GM19455 (cell line): Measurements from ENCODE around the gene SND1.

Experiments
- ATAC-seq: cut with Tn5 transposase; IDR thresholded peaks from one replicate; pipeline ENCODE4 v1.9.1; 2021; ENCODE audit not compliant: unreplicated experiment

SND1 gene

DNA sequence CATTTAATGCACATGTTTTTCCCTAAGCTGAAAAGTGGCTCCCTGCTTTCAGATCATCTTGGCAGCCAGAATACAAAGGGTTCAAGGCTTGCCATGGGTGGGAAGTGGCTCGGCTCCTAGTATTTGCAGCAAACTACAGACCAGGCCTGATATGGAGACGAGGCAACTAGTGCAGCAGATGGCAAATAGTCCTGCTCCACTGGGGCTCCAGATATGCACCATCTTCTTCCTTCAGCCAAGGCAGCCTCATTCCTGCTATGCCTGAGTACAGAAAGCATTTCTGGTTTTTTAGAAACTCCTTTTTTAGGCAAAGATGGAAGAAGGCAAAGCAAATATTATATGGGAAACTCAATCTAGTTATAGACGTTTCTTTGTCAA, 355.3 kb downstream of the SND1 start:
- no peak for ATAC-seq

DNA sequence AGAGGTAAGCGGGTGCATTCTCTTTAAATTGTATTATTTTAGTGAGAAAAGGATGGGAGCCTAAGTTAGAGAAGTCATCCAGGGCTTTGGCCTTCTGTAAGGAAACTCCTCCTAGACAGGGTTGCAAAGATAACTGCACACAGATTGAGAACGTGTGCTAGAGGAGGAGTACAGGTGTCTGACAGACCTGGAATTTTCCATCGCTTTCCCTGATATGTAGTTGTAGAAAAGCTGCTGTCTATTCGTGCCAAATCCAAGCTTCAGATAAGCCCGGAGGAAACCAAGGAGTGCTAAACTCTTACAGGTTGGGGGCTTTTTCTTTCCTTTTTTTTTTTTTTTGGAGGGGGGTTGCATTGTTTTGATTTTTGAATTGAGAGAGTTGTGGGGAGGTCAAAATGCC, 356.1 kb downstream of the SND1 start:
- ATAC-seq = no peak

DNA sequence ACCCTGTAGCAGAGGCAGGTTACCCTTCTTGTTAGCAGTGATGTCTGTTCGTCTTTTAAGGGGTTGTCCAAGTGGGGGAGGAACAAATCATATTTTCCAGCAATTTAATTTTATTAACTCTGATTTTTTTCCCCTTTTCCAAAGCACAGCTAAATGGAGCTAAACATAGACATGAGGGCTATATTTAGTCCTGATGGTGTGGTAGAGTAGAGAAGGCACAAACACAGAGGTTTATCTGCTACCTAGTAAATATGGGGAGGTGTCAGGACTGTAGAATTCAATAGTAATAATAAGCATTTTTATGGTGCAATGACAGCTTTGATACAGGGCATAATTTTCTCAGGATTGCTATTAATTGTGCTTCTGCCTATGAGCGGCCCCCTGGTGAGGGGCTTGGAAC, 356.8 kb downstream of the SND1 start:
- ATAC-seq = no peak

DNA sequence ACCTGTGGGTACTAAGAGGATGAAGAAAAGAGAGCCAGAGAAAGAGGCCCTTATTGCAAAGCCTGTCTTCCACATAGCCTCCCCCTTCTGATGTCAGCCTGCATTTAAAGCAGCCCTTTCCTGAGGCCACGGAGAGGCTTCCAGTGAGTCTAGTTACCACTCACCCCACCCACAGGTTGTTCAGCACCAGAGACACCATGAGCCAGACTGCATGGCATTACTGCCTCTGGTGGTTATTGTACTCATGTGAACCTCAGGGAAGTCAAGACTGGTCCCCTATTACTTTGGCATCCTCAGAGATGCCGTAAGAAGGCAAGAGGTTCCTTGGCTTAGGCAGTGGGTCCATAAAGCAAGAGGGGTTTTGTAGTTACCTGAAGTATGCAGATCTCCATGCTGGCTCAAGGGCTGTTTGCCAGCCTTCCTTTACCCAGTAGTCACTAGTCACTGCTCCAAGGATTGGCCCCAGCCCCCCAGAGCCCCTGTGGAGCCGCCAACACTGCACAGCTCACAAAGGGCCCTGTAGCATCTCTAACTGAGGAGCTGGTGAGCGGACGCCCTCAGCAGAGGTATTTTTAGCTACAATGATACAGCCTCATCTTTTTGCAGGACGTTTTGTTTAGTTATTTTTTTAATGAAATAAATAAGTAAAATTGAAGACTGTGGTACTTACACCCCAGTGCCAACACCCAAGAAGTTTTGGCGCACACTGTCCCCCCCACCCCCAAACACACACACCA, 358.6 kb downstream of the SND1 start:
- ATAC-seq = no peak

DNA sequence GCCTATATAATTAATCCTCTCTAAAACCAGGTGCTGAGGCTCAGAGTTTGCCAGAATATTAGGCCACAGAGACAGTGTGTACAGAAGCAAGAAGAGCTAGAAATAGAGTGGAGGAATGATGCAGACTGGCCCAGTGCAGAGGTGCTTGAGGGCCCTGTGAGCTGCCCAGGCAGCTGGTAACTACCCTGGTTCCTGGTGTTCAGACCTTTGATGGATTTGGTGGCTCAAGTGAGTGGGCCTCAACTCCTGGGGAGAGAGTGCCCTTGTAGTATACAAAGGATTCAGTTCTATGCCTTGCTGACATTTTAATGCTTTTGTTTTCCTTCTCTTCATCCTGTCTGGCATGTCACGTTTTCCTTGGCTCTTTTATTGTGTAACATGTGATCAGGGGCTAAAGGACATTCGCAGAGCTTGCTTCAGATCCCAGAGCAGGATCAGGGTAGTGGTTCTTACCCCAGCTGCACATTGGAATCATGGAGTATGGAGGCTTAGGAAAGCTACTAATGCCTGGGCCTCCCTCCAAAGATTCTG, 359.2 kb downstream of the SND1 start:
- no peak for ATAC-seq

DNA sequence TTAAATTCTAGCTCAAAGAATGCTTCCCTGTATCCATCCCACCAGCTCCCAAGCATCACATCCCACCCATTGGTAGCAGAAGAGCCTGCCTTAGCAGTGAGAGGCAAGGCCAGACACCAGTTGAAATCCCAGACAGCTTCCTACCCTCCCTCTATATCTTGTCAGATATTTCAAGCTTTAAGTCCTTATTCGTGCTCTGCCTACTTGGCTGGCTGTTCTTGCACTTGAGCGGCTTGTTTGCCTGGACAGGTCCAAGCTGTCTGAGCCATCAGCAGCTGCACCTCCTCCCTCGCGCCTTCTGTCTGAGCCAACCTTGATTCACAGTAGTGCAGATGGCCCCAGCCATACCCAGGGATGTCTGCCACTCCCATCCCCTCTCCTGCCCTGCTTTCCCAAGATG, 362.8 kb downstream of the SND1 start:
- ATAC-seq = no peak

DNA sequence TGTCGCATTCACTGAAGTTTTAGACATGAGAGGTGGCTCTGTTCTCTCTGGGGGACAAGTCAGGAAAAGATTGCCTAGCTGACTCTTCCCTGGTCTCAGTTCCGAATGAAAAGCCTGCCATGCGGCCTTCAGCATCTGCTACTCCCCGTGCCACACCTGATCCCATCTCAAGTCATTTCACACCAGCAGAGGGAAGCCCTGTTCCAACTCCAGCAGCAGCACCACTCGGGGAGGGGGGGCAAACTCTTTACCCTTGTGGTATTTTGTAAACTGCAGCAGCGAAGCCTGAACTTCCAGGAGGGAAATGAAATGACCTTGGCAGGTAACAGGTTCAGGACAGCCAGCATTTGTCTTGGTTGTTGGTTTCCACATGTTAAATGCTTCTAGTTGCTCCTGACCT, 365.5 kb downstream of the SND1 start:
- ATAC-seq = no peak

DNA sequence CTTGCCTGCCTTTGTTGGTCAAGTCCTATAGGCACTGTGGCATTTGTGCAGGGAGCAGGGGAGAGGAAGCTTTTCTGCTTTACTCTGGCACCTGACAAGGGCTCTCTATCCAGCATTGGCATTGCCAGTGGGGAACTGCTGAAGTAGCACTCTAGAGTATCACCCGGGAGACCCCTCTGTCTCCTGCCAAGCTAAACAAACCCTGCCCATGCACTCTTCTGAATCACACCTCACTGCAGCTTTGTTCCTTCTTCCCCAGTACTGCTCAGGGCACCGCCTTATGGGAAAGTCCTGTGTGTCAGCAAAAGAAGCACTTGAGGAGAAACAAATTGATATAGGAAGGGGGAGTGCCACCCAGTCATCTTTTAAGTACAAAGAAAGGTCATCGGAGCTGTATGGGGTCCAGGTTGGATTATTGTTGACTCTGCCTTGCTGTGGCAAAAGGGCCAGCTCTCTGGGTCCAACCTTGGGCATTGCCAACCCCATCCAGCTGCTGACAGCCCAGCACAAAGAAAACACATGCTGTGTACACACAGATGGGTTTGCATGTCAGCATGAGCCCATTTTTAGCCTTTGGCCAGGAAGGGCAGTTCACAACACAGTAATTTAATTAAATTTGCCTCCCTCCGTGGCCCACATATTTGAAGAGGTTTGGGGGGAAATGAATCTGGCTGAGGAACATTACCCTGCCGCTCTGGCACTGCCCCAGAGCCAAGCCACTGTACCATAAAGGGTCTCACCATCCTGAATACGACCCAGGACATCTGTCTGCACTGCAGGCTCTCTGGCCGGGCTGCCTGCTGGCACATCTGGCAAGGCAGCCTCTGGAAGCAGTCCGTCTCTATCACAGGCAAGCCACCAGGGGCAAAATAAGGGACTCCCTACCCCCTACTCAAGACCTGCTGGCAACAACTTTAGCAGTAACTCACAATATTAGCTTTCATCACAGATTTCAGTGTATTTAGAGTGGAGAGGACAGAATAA, 366.2 kb downstream of the SND1 start:
- no peak for ATAC-seq

DNA sequence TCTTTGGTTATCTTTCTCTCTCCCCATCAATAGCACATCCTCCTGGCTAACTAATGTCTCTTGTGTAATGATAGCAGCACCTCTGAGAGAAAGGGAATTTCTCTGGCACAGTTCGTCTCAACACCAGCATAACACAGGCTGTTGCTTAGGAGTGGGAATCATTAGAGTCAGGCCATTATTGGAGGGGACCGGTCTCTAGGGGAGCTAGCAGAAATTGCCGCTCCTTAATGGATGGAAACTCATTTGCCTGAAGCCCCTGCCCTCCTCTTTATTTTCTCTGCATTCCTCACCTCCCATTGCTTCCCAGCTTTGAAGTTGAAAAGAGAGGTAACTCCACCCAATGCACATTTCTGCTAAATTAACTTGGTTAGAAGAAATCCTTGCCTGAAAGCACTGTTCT, 367.3 kb downstream of the SND1 start:
- ATAC-seq = no peak

DNA sequence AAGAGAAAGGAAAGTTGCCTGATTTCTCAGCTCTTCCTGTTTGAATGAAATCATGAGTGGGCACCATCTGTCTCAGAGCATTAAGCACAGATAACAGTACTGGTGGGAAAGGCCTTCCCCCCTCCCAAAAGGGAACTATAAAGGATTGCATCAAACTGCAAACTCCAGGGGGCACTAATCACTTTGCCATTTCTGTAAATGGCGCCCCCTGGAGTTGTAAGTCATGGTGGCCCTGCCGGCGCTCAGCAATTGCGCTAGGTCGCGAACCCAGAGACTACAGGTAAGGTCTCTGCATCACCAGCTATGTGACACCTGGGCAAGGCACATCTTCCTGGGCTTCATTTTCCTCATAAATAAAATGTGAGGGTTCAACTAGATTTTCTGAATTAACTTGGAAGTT, 368.2 kb downstream of the SND1 start:
- ATAC-seq = no peak

DNA sequence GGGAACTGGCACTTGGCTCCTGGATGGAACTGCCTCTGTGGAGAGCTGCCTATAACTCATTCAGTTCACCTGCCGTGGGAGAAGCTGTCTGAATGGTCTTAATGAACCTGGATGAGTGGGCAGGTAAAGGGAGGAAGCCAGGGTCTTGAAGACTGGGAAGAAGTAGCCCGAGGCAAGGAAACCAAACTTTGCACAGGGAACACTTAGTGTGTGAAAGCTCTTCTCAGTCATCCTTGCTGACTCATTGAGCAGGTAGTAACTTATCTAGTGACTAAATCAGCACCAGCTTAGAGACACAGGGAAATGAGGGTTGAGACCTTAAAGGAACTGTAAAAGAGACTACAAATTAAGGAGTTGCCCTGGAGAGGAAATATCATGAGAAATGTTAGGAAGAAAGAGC, 369.4 kb downstream of the SND1 start:
- no peak for ATAC-seq

DNA sequence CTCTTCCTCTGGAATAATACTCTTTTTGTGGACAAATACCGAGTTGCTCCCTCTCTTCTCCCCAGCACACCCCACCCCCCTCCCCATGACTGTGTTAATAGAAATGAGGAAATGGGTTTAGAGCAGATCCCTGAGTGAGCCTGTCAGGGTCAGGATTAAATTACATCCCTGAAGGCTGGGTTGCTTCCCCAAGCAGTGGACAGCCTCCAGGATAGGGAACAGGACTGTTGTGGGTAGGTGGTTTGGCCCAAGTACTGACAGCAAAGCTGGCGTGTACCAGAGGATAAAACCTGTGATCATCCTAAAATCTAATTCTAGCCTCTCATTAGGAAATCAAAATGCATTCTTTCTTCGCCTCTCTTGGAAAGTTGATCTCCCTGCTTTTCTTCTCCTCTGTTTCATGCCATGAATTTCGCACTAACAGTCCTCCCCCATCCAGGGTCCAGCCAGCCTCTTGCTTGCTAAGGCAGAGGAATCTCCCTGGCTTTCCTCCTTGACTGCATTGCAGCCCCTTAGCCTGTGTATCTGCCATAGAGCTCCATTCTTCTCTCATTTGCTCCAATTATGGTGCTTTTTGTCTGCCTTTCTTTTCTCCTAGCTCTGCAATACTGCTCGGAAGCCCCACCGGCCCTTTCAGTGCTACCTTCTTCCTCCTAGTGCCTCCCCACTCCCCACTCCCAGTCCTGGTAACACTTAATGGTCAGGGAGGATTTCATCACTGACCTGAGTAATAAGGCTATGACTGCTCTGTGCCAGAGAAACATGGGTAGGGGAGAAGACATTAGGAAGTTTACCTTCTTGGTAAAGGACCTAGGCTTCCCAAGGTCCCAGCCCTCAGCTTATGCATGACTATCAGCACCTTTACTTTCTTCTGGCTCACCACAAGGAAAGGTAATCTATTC, 370.9 kb downstream of the SND1 start:
- ATAC-seq = no peak

DNA sequence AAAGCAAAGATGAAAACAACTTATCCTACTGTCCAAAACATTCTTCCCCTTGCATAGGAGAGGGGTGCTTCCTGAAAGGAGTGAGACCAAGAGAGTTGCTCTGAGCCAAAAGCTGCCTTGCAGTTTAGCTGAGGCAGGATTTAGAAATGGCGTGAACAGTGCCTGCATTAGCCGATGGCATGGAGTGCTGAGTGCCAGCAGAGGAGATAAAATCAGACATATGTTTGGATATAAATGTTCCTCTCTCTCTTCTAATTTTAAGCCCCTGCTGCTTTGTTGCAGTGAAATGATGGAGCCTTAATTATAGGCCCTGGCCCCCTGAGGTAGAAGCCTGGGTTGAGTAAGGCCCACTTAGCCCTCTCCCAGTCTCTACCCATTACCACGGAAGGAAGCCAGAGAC, 372.2 kb downstream of the SND1 start:
- no peak for ATAC-seq

DNA sequence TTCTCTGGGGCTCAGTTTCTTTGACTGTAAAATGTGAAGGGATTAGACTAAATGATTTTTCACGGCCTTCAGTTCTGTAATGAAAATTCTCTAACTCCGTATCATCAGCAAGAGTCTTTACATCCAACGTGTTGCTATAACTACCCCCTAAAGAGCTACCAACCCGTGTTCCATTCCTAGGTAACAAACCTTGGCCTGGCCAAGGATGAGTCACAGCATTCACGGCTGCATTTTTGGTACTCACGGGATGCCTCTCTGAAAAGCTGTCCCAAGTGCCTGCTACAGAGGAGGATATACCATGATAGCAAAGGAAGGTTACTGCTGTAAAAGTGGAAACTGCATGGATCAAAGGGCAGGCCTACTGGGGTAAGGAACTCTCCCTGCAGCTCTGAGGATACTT, 373.4 kb downstream of the SND1 start:
- ATAC-seq = no peak

DNA sequence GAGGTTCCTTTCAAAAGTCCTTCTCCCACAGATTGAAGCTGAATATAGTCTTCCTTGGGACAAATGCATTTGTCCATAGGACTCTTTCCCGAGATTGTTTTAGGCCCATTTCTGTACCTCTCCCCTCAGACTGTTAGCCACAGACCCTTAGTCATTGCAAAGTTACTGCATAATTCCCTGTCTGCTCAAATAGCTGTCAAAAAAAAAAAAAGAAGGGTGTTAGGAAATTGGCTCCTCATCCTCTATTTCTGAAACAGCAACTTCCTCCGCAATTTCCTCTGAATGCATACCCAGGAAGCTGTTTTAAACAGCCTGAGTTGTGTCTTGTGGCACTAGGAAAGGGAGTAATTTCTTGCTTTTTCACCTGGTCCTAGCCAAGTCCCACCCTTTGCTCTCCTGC, 373.8 kb downstream of the SND1 start:
- no peak for ATAC-seq

DNA sequence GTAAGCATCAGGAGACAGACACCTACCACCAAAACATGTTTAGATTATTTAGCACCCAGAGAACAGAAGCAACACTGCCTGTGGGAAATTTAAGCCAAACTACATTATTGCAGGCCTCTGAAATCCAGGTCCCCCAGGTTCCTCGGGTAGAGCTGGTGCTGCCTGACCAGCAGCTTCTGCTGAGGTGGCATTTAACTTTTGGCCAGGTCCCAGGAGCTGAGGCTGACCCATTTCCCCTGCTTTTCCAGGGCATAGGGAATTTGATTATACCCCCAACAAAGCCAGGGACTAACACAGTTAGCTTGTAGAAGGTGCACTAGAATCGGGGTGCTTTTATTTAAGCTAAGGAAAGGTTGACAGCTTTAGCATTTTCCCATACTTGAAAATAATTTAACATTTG, 374.6 kb downstream of the SND1 start:
- ATAC-seq = no peak

DNA sequence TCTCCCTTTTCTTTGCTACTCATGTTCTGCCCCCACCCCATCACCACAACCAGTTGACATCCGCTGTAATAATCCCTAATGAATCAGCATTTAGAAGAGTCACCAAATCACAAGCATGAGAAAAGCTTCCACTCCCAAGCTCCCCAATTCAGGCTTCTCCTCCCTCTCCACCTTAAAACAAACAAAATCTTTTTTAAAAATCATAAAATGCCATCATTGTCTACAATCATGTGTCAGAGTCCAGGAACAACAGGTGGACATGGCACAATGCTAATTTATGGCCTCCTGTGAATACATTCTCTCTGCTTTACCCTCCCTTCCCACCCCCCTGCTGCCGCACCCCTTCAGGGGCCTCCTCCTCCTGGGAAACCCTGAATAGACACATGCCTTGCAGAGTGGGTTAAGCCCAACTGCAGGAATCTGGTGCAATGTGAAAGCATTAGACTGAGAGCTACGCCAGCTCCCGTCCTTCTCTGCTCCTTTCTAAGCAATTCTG, 375.5 kb downstream of the SND1 start:
- no peak for ATAC-seq

DNA sequence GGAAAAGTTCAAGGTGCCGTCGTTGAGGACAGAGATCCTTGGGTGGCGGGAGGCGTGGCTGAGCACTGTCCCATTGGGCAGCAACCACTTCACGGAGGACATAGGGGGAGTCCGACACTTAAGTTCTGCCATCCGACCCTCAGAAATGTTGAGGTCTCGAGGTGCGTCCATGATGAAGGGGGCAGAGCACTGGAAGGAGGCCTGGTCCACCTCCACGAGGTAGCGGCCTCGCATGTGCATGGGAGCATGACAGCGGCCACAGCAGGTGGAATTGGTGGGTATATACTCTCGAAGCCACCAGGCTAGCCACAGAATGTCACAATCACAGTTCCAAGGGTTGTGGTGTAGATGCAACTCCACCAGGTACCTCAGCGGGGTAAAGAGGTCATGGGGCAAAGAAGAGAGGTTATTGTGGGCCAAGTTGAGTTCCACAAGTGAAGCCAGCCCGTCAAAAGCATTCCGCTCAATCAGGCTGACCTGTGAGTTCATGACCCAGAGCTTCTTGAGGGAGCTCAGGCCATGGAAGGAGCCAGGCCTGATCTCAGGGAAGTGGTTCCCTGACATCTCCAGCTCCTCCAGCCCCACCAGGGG, 377.5 kb downstream of the SND1 start:
- ATAC-seq = no peak

DNA sequence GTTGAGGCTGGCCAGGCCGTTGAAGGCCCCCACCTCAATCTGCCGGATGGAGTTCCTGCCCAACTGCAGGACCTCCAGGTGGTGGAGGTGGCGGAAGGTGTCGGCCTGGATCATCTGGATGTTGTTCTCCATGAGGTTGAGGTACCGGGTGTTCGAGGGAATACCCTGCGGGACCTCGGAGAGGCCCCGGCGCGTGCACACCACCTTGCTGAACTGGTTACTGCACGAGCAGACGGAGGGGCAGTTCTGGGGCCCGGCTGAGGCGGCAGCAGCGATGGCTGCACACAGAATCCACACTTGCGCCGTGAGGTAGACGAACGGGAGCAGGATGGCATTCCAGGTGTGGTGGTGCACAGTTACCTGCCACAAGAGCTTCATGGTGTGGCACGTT, 378.3 kb downstream of the SND1 start:
- ATAC-seq = no peak
